T47D (cell line): ENCODE data around the gene CENATAC.
A peak's percentile ranks its signal among the peaks of the same experiment; 100 is the strongest.
"Not testable (repeated sequence)": the region's sequence is repeated elsewhere in the genome, so short reads cannot be mapped to it uniquely, and the experiment has no call there.

Experiments used
- DNase-seq, 2 experiments: peaks; one replicate each; pipeline versions ENCODE4 v3.0.0 to v3.0.0-alpha.2; 2011 to 2012; ENCODE audit warnings: low read depth in 1 of 2, low spot score in 1 of 2
- JUND ChIP-seq: IDR thresholded peaks from 2 replicates; pipeline ENCODE4 v1.6.1; 2012; ENCODE audit warnings: low read depth
- in situ Hi-C: cut with HindIII; loops from 2 replicates; pipeline ENCODE4 v1.10.0; 2016; ENCODE audit warnings: low sequenced_read_pairs, low pct_unique_long_range_greater_than_20kb

Gene CENATAC

GRCh38 chr11:118997627-118998387 lies at the start of gene CENATAC:
Gene CENATAC, plus strand, starts transcription at chr11:118998138. Its CDS starts 60 bp downstream, at chr11:118998198.
- in situ Hi-C loops: no loop called here
- DNase-seq: peak; percentile 94 to 99
- TF ChIP-seq JUND: no peak

- DNase-seq: peak in 1 of 2 experiments; percentile 68
- no peak for TF ChIP-seq JUND
- in situ Hi-C loops: no loop called here
Measured at GRCh38 chr11:118953265-118953664, 44.7 kb upstream of the CENATAC start.

GRCh38 chr11:118953976-118954375 lies 44.0 kb upstream of the CENATAC start:
- in situ Hi-C loops, DNase-seq: not testable (repeated sequence)

- DNase-seq: peak; percentile 91 to 96
- in situ Hi-C loops: no loop called here
- no peak for TF ChIP-seq JUND
Measured at GRCh38 chr11:118956094-118956846, 41.7 kb upstream of the CENATAC start, which contains the start of gene UPK2. Gene UPK2, plus strand, starts transcription at chr11:118956298. Its CDS starts 53 bp downstream, at chr11:118956351.

GRCh38 chr11:118956847-118957469 lies 41.0 kb upstream of the CENATAC start:
- no peak for TF ChIP-seq JUND
- DNase-seq: no peak
- in situ Hi-C loops: no loop called here

GRCh38 chr11:118957549-118957948 lies 40.4 kb upstream of the CENATAC start:
- no peak for DNase-seq
- in situ Hi-C loops: no loop called here
- TF ChIP-seq JUND: no peak

GRCh38 chr11:118957968-118958367 lies 40.0 kb upstream of the CENATAC start:
- TF ChIP-seq JUND: no peak
- no peak for DNase-seq
- in situ Hi-C loops: no loop called here

- in situ Hi-C loops: no loop called here
- DNase-seq: no peak
- TF ChIP-seq JUND: no peak
Measured at GRCh38 chr11:118958577-118958976, 39.4 kb upstream of the CENATAC start.

GRCh38 chr11:118961189-118961588 lies 36.7 kb upstream of the CENATAC start:
- no peak for DNase-seq
- in situ Hi-C loops: no loop called here
- TF ChIP-seq JUND: no peak

GRCh38 chr11:118961591-118961990 lies 36.3 kb upstream of the CENATAC start:
- no peak for DNase-seq
- no peak for TF ChIP-seq JUND
- in situ Hi-C loops: no loop called here

GRCh38 chr11:118969508-118969907 lies 28.4 kb upstream of the CENATAC start:
- in situ Hi-C loops, DNase-seq: not testable (repeated sequence)

- no peak for TF ChIP-seq JUND
- no peak for DNase-seq
- in situ Hi-C loops: no loop called here
Measured at GRCh38 chr11:118971646-118972045, 26.3 kb upstream of the CENATAC start, which contains the start of gene FOXR1. Gene FOXR1, plus strand, starts transcription at chr11:118971761. Its CDS starts 171 bp downstream, at chr11:118971932.

GRCh38 chr11:118973985-118974384 lies 24.0 kb upstream of the CENATAC start:
- no peak for TF ChIP-seq JUND
- no peak for DNase-seq
- in situ Hi-C loops: no loop called here
